Measurements from ENCODE around the gene NOC2L. TPM values are rescaled to one million over a fixed set of nuclear protein-coding genes. Genes with fewer than 3 reads are reported as not detected.

Gene NOC2L
- total and polyA plus RNA-seq, 9 of the 15 experiments (the other 6 are each of a cell fraction or from before 2014, with no cell fraction given) = 4.0 to 410 (median 200) TPM

- TF ChIP-seq ZNF407 (IDR thresholded peaks at IDR 0.05; ENCODE audit: low read depth) (no peak), IFI16 (CRISPR knock-in tag; IDR thresholded peaks at IDR 0.05) (no peak), USF2 (CRISPR knock-in tag; IDR thresholded peaks at IDR 0.05) (no peak), TRIM28 (IDR thresholded peaks at IDR 0.05) (no peak), PHB (CRISPR knock-in tag; IDR thresholded peaks at IDR 0.05) (no peak), NFE2L1 (tag; IDR thresholded peaks at IDR 0.05; ENCODE audit: borderline replicate concordance, low read depth) (no peak), SRF (CRISPR knock-in tag; IDR thresholded peaks at IDR 0.05) (no peak), ERF (CRISPR knock-in tag; IDR thresholded peaks at IDR 0.05) (0 out of 2 replicates have a peak, but pooled peaks have one; percentile 21), ZNF316 (IDR thresholded peaks at IDR 0.05) (no peak), ZNF395 (CRISPR knock-in tag; IDR thresholded peaks at IDR 0.05) (no peak), SREBF1 (IDR thresholded peaks at IDR 0.05; ENCODE audit: borderline replicate concordance, low read depth, low read length) (no peak), SAP30 (IDR thresholded peaks at IDR 0.05; ENCODE audit: borderline replicate concordance, insufficient read depth, low read depth, low read length, poor library complexity, severe bottlenecking) (no peak), TSC22D4 (tag; IDR thresholded peaks at IDR 0.05) (no peak), MYNN (IDR thresholded peaks at IDR 0.05) (no peak), MYNN (CRISPR knock-in tag; IDR thresholded peaks at IDR 0.05) (no peak), ZNF384 (IDR thresholded peaks at IDR 0.05; ENCODE audit: low read depth, low read length) (no peak), CTBP1 (IDR thresholded peaks at IDR 0.05; ENCODE audit: borderline replicate concordance) (peak; percentile 96), POLR2G (IDR thresholded peaks at IDR 0.05; ENCODE audit: low read depth, low read length) (peak; percentile 95)
- TF ChIP-seq, protein P1, sequence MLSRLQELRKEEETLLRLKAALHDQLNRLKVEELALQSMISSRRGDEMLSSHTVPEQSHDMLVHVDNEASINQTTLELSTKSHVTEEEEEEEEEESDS (CRISPR knock-in tag; IDR thresholded peaks at IDR 0.05) = no peak
Observed at GRCh38 chr1:904310-904950, 54.6 kb downstream of the NOC2L start (continued).
